CD4-positive, alpha-beta memory T cell (primary cell): Measurements from ENCODE around the gene RAB26. TPM values are rescaled to one million over a fixed set of nuclear protein-coding genes. Genes with fewer than 3 reads are reported as not detected.

Source experiments
- CTCF ChIA-PET: fragments of 350-600 bp; sonication (Branson Sonifier 250); formaldehyde crosslinking; loops from one replicate; lab custom pipeline; 2021; ENCODE audit warnings: inconsistent platforms; ENCODE audit not compliant: partially characterized antibody; lab: Charles Lee
- POLR2A ChIA-PET: fragments of 350-600 bp; sonication (Branson Sonifier 250); formaldehyde crosslinking; loops from one replicate; lab custom pipeline; 2021; ENCODE audit not compliant: partially characterized antibody; lab: Charles Lee
- DNase-seq, 5 donors: peaks; one replicate each; pipeline versions ENCODE4 v3.0.0 to v3.0.0-alpha.2; 2020 to 2022; ENCODE audit warnings: mixed read lengths in 1 of 5
- H3K27ac ChIP-seq: one replicate; pipeline ENCODE4 v1.7.0; 2013; ENCODE audit warnings: low read depth, low read length
- H3K27me3 ChIP-seq: 2 replicates; pipeline ENCODE4 v1.7.0; 2013; ENCODE audit warnings: mild to moderate bottlenecking, low read length, moderate library complexity; ENCODE audit not compliant: insufficient read depth
- H3K36me3 ChIP-seq: 2 replicates; pipeline ENCODE4 v1.7.0; 2013; ENCODE audit warnings: mild to moderate bottlenecking, low read length, moderate library complexity; ENCODE audit not compliant: insufficient read depth
- H3K4me1 ChIP-seq: 2 replicates; pipeline ENCODE4 v1.7.0; 2013; ENCODE audit warnings: mild to moderate bottlenecking, low read length, moderate library complexity; ENCODE audit not compliant: insufficient read depth
- H3K4me3 ChIP-seq, 2 donors: one replicate each; pipeline ENCODE4 v1.7.0; 2013; ENCODE audit warnings: low read length in 2 of 2, mild to moderate bottlenecking in 1 of 2
- H3K9me3 ChIP-seq, 2 donors: one replicate each; pipeline ENCODE4 v1.7.0; 2013; ENCODE audit warnings: low read length in 2 of 2, control low read depth in 1 of 2; ENCODE audit not compliant: control insufficient read depth in 1 of 2
- H3K27ac Mint-ChIP-seq, 7 donors: one replicate each; pipeline ENCODE4 v1.8.0; 2020 to 2021; ENCODE audit warnings: mixed read lengths in 7 of 7, mild to moderate bottlenecking in 6 of 7, inconsistent platforms in 3 of 7, moderate library complexity in 3 of 7
- H3K27me3 Mint-ChIP-seq, 2 donors: one replicate each; pipeline ENCODE4 v1.8.0; 2020 to 2021; ENCODE audit warnings: mixed read lengths in 2 of 2
- H3K36me3 Mint-ChIP-seq, 2 donors: one replicate each; pipeline ENCODE4 v1.8.0; 2020 to 2021; ENCODE audit warnings: mixed read lengths in 2 of 2, inconsistent platforms in 1 of 2, mild to moderate bottlenecking in 1 of 2
- H3K4me1 Mint-ChIP-seq, 4 donors: one replicate each; pipeline ENCODE4 v1.8.0; 2020 to 2021; ENCODE audit warnings: mixed read lengths in 4 of 4, mild to moderate bottlenecking in 1 of 4
- H3K4me3 Mint-ChIP-seq, 8 donors: one replicate each; pipeline ENCODE4 v1.8.0; 2020 to 2021; ENCODE audit warnings: mixed read lengths in 8 of 8, mild to moderate bottlenecking in 7 of 8, moderate library complexity in 6 of 8, inconsistent platforms in 3 of 8
- H3K9me3 Mint-ChIP-seq, 8 donors: one replicate each; pipeline ENCODE4 v1.8.0; 2020 to 2021; ENCODE audit warnings: mixed read lengths in 8 of 8, mild to moderate bottlenecking in 5 of 8, inconsistent platforms in 3 of 8, moderate library complexity in 1 of 8
- intact Hi-C: fragments of 100-400 bp; cut with micrococcal nuclease; formaldehyde crosslinking; loops from one replicate; pipeline ENCODE4 v1.15.1; 2023
- polyA plus RNA-seq, 2 donors: library from polyadenylated mRNA; unstranded; fragments of 300-500 nt; fragmentation: Illumina TruSeq; gene quantifications; one replicate each; pipeline ENCODE4 v1.2.3, GENCODE V29; 2021
- total RNA-seq, 2 experiments: library from RNA; stranded (reverse); gene quantifications; one replicate each; pipeline ENCODE4 v1.2.3, GENCODE V29; 2021

RAB26 gene
- total and polyA plus RNA-seq, 4 experiments from 2014 or later = 0.44 to 0.77 (median 0.52) TPM; not detected in 1

DNA sequence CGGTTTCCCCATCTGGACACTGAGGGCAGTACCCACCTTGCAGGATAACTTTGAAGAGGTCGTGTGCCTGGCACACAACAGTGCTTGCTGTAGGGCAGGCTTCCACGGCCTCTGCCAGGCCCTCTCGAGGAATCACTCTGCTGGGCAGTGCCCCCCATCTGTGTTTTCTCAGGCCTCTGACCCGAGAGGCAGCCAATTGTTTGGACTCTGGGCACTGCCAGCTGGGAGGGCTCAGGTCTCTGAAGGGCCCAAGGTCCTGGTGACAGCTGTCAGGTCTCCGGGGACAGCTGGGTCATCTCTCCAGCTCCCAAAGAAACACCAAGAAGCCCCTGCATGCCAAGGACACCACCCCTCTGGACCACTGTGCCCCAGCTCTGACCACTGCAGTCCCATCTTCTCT lies 1.0 kb upstream of the RAB26 start:
- Histone ChIP-seq H3K4me3 (no peak overlapping the region), H3K27ac (no peak overlapping the region), H3K27me3 (no peaks in the 10 kb centered on the region), H3K4me1 (peaks cover 40% of the 10 kb centered on the region), H3K9me3 (no peaks in the 10 kb centered on the region), H3K36me3 (peaks cover 4% of the 10 kb centered on the region)
- no peaks in the 10 kb centered on the region for H3K27me3 Mint-ChIP-seq
- intact Hi-C loops = no loop called here
- ChIA-PET POLR2A (interaction anchor here (0.9 to 3.0 kb wide), 3 partner anchors 8 to 183 kb away, joined by 4 to 26 read pairs (median 10); partner anchors contain the start of genes RPS2, TBL3 and TRAF7), CTCF (interaction anchor here (1.1 to 1.9 kb wide), 4 partner anchors 12 to 144 kb away, joined by 3 to 6 read pairs (median 3); partner anchors contain the start of gene PKD1)
- peak in 1 of 5 donors; percentile 32 for DNase-seq
- peak overlapping the region in 5 of 8 donors; percentile 30 to 71 (median 51) for H3K4me3 Mint-ChIP-seq
- no peaks in the 10 kb centered on the region for H3K36me3 Mint-ChIP-seq
- H3K27ac Mint-ChIP-seq = peak overlapping the region in 2 of 7 donors; percentile 62 to 66
- peaks cover 4 to 26% (median 13%) of the 10 kb centered on the region in 4 donors for H3K4me1 Mint-ChIP-seq
- H3K9me3 Mint-ChIP-seq = no peaks in the 10 kb centered on the region

GRCh38 chr16:2148714-2149629 lies 547 bp downstream of the RAB26 start:
- CTCF ChIA-PET = interaction anchor here (1.4 kb wide), 1 partner anchor 8 kb away, joined by 4 read pairs; no protein-coding TSS in a partner anchor
- Histone ChIP-seq H3K4me1 (peaks cover 56% of the 10 kb centered on the region), H3K4me3 (peak overlapping the region in 1 of 2 donors; percentile 35), H3K27me3 (no peaks in the 10 kb centered on the region), H3K27ac (no peak overlapping the region), H3K9me3 (no peaks in the 10 kb centered on the region), H3K36me3 (peaks cover 4% of the 10 kb centered on the region)
- DNase-seq = peak in 2 of 5 donors; percentile 26 to 37
- no peak overlapping the region for H3K27ac Mint-ChIP-seq
- no peaks in the 10 kb centered on the region for H3K9me3 Mint-ChIP-seq
- intact Hi-C loops = no loop called here
- no peaks in the 10 kb centered on the region for H3K27me3 Mint-ChIP-seq
- peaks cover 0 to 4% of the 10 kb centered on the region in 2 donors for H3K36me3 Mint-ChIP-seq
- peak overlapping the region in 5 of 8 donors; percentile 13 to 70 (median 45) for H3K4me3 Mint-ChIP-seq
- POLR2A ChIA-PET = interaction anchor here (0.6 to 2.2 kb wide), 2 partner anchors 185 to 819 kb away, joined by 4 to 10 read pairs; partner anchors contain the start of gene RPS2
- H3K4me1 Mint-ChIP-seq = peaks cover 12 to 42% (median 22%) of the 10 kb centered on the region in 4 donors

DNA sequence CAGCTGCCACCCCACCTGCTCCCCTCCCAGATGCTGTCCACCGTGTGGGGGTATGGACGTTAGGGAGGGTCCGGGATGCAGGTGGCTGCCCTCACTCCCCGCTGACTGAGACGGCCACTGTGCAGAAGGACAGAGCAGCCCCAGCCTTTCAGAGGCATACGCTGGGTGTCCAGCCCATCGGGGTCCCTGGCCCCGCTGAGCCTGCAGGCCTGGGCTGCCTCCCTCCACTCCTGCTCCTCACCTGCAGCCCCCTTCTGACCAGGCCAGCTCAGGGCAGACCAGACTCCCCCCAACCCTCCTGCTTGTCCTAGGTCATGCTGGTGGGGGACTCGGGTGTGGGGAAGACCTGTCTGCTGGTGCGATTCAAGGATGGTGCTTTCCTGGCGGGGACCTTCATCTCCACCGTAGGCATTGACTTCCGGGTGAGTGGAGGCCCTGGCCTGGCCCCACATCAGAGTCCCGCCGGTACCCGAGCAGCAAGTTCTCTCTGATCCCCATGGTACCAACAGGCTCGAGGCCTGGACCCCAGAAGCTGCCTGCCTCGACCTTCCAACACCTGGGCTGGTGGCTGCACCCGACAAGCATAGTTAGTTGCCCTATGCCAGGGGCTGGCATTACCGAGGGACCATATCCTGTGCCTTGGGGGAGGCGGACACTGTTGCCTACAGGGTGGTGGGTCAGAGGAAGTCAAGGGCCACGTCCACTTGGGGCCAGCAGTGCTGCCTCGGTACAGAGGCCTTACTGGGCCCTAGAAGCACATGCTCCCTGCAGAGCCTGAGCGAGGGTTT lies 1.4 kb downstream of the RAB26 start:
- H3K27ac Mint-ChIP-seq = peak overlapping the region in 1 of 7 donors; percentile 41
- ChIA-PET POLR2A (no interaction called here), CTCF (interaction anchor here (0.6 to 4.0 kb wide), 4 partner anchors 9 to 134 kb away, joined by 3 to 38 read pairs (median 4); no protein-coding TSS in a partner anchor)
- intact Hi-C loops = loop anchor here (10.0 kb wide), 1 partner anchor 285 kb away; no protein-coding TSS in a partner anchor
- H3K4me1 ChIP-seq = peaks cover 65% of the 10 kb centered on the region
- H3K4me3 ChIP-seq = no peak overlapping the region
- H3K4me3 Mint-ChIP-seq = peak overlapping the region in 7 of 8 donors; percentile 5 to 62 (median 49)
- no peaks in the 10 kb centered on the region for H3K27me3 Mint-ChIP-seq
- H3K36me3 Mint-ChIP-seq = peaks cover 0 to 6% of the 10 kb centered on the region in 2 donors
- no peak overlapping the region for H3K27ac ChIP-seq
- H3K9me3 ChIP-seq = no peaks in the 10 kb centered on the region
- DNase-seq = peak in 1 of 5 donors; percentile 40
- no peaks in the 10 kb centered on the region for H3K27me3 ChIP-seq
- H3K36me3 ChIP-seq = peaks cover 4% of the 10 kb centered on the region
- peaks cover 14 to 50% (median 29%) of the 10 kb centered on the region in 4 donors for H3K4me1 Mint-ChIP-seq
- no peaks in the 10 kb centered on the region for H3K9me3 Mint-ChIP-seq

DNA sequence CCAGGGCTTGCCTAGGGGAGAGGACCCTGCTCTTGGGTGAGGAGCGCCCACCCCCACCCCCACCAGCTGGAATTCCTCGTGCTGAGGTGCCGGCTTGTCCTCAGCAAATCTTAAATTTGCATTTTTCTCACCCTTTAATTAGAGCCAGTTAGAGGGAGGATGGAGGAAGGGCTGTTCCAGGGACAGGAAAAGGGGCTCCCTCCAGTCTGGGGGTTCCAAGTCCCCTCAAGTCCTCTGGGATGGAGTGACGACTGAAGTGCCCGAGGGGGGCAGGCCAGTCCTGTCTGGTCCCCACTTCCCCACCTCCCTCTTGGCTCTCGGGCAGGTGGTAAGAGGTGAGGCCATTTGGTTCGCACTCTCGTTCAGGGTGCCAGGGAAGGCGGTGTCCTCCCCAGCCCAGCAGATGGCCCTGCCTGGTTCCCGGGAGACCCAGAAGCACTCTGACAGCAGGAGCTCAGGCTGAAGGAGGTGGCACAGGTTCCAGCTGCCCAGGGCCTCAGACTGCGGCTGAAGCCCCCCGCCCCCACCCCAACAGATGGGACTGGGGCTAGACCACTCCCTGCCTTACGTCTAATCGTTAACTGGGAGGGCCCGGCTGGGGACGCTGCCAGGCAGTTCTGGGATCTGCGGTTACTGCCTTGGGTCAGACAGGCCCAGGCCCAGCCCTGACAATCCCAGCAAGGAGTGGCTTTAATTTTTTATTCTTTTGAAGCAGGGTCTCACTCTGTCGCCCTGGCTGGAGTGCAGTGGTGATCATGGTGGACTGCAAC lies 2.2 kb downstream of the RAB26 start:
- peaks cover 0 to 9% of the 10 kb centered on the region in 2 donors for H3K36me3 Mint-ChIP-seq
- Histone ChIP-seq H3K27me3 (no peaks in the 10 kb centered on the region), H3K36me3 (peaks cover 4% of the 10 kb centered on the region), H3K27ac (no peak overlapping the region), H3K9me3 (no peaks in the 10 kb centered on the region), H3K4me3 (no peak overlapping the region), H3K4me1 (peaks cover 65% of the 10 kb centered on the region)
- no peaks in the 10 kb centered on the region for H3K27me3 Mint-ChIP-seq
- peak in 1 of 5 donors; percentile 30 for DNase-seq
- H3K9me3 Mint-ChIP-seq = no peaks in the 10 kb centered on the region
- peaks cover 19 to 56% (median 34%) of the 10 kb centered on the region in 4 donors for H3K4me1 Mint-ChIP-seq
- ChIA-PET CTCF (interaction anchor here (0.6 to 4.0 kb wide), 4 partner anchors 10 to 146 kb away, joined by 3 to 38 read pairs (median 3); no protein-coding TSS in a partner anchor), POLR2A (no interaction called here)
- H3K4me3 Mint-ChIP-seq = peak overlapping the region in 3 of 8 donors; percentile 17 to 49 (median 41)
- peak overlapping the region in 1 of 7 donors; percentile 60 for H3K27ac Mint-ChIP-seq
- intact Hi-C loops = loop anchor here (10.0 kb wide), 1 partner anchor 286 kb away; no protein-coding TSS in a partner anchor

DNA sequence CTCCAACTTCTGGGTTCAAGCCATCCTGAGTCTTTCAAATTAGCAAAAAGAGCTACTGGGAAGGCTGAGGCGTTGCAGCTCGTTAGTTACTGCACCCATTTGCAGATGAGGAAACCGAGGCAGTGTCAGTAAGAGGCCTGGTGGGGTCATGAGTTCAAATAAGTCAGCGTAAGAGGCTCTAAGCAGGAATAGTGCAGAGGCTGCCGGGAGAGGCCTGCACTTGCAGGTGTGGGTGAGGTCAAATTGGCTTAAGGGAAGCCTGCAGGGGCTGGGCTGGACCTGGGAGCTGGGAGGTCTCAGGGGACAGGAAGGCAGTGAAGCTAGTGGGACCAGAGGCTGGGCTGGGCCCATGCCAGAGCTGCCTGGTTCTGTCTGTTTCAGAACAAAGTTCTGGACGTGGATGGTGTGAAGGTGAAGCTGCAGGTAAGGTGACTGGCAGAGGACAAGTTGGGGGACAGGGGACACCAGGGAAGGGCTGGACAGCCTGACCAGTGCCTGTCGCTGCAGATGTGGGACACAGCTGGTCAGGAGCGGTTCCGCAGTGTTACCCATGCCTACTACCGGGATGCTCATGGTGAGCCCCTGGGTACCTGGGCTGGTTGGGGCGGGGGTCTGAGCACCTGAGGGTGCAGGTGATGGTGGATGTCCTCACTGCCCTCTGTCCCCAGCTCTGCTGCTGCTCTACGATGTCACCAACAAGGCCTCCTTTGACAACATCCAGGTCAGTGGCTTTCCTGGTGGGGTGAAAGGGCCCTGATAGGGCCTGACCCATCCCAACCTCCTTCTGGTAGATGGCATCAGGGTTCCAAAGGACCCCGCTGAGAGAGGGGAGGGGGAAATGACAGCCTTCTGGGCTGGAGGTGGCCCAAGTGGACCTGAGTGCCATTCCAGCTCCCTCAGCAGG lies 3.0 kb downstream of the RAB26 start:
- Mint-ChIP-seq H3K36me3 (peaks cover 0 to 14% of the 10 kb centered on the region in 2 donors), H3K27ac (peak overlapping the region in 2 of 7 donors; percentile 53 to 60), H3K9me3 (no peaks in the 10 kb centered on the region), H3K27me3 (no peaks in the 10 kb centered on the region), H3K4me1 (peaks cover 22 to 60% (median 39%) of the 10 kb centered on the region in 4 donors), H3K4me3 (peak overlapping the region in 7 of 8 donors; percentile 28 to 73 (median 46))
- Histone ChIP-seq H3K27me3 (no peaks in the 10 kb centered on the region), H3K4me3 (no peak overlapping the region), H3K36me3 (peaks cover 4% of the 10 kb centered on the region), H3K9me3 (no peaks in the 10 kb centered on the region), H3K27ac (no peak overlapping the region), H3K4me1 (peaks cover 69% of the 10 kb centered on the region)
- intact Hi-C loops = loop anchor here (10.0 kb wide), 1 partner anchor 287 kb away; no protein-coding TSS in a partner anchor
- DNase-seq = peak in 1 of 5 donors; percentile 36
- ChIA-PET POLR2A (interaction anchor here (0.6 to 1.7 kb wide), 3 partner anchors 72 to 1595 kb away, joined by 4 to 6 read pairs (median 4); partner anchors contain the start of genes E4F1 and TBL3), CTCF (interaction anchor here (1.0 to 4.0 kb wide), 4 partner anchors 11 to 147 kb away, joined by 3 to 38 read pairs (median 4); partner anchors contain the start of gene PKD1)
